ENCODE data around the gene FCRL5. TPM values are rescaled to one million over a fixed set of nuclear protein-coding genes. Genes with fewer than 3 reads are reported as not detected.

The FCRL5 gene
- polyA plus RNA-seq, 2 of the 4 experiments (the other 2 are of a cell fraction): not detected

DNA sequence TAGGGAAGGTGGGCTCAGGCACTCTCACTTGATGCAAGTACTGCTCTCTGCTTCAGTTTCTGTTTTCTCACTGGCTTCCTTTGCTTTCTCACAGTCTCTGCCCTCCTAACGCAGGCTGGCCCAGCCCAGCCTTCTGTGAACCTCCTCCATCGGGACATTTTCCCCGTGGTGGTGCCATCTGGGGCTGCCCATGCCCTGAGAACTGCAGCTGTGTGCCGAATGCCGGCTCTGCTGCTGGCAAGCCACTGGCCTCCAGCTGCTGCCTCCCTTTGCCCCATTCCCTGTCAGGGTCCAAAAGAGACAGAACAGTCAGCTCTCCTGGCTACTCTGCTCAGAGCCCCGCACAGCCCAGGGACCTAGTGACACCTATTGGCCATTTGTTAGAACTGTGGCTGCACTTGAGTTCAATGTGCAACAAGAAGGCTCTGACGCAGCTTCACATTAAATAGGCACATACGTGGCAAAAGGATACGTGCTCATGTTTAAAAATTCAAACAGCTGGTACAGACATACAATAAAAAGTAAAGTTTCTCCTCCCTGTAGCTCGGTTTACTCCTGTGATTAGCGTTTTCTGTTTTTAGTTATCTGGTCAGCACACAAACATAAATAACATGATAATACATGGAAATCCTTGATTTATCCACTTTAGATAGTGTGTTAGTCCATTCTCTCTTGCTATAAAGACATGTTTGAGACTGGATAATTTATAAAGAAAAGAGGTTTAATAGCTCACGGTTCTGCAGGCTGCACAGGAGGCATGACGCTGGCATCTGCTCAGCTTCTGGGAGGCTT is 46.6 kb downstream of the FCRL5 start (continued):
- TF ChIP-seq, protein P1, sequence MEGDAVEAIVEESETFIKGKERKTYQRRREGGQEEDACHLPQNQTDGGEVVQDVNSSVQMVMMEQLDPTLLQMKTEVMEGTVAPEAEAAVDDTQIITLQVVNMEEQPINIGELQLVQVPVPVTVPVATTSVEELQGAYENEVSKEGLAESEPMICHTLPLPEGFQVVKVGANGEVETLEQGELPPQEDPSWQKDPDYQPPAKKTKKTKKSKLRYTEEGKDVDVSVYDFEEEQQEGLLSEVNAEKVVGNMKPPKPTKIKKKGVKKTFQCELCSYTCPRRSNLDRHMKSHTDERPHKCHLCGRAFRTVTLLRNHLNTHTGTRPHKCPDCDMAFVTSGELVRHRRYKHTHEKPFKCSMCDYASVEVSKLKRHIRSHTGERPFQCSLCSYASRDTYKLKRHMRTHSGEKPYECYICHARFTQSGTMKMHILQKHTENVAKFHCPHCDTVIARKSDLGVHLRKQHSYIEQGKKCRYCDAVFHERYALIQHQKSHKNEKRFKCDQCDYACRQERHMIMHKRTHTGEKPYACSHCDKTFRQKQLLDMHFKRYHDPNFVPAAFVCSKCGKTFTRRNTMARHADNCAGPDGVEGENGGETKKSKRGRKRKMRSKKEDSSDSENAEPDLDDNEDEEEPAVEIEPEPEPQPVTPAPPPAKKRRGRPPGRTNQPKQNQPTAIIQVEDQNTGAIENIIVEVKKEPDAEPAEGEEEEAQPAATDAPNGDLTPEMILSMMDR (IDR thresholded peaks at IDR 0.05): peak; percentile 64

DNA sequence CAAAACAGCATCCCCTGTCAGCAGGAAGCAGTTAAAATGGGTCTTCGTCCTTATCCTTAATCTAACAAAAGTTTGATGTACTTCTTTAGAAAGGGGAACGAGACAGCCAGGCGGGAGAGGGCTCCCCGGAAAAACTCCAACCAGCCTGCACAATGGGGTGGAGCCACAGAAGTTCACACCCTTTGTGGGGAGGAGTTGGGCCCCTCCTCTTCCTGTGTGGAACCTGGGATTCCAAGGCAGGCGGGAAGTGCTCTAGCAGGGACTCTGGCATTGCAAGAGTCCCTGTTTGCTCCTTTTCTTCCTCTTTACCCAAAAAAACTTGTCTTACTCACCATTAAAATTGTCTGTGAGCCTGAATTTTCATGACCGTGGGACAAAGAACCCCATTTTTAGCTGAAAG is 47.7 kb downstream of the FCRL5 start:
- TF ChIP-seq RCOR1 (IDR thresholded peaks at IDR 0.05; ENCODE audit: low read depth, low read length): no peak
- no peak for TF ChIP-seq HOXB5 (CRISPR knock-in tag; IDR thresholded peaks at IDR 0.05)
- TF ChIP-seq EHF (CRISPR knock-in tag; IDR thresholded peaks at IDR 0.05): no peak
- no peak for TF ChIP-seq RARB (CRISPR knock-in tag; IDR thresholded peaks at IDR 0.05)
- no peak for TF ChIP-seq KDM1A (IDR thresholded peaks at IDR 0.05; ENCODE audit: low read depth)
- TF ChIP-seq POLR2AphosphoS2 (conservative IDR thresholded peaks at IDR 0.05; ENCODE audit: low read length): no peak
- TF ChIP-seq JUNB (IDR thresholded peaks at IDR 0.05): no peak
- TF ChIP-seq MYC (IDR thresholded peaks at IDR 0.05; ENCODE audit: borderline replicate concordance, low read length): no peak
- TF ChIP-seq ZFP36 (IDR thresholded peaks at IDR 0.05; ENCODE audit: borderline replicate concordance, partially characterized antibody): no peak
- TF ChIP-seq, protein P2, sequence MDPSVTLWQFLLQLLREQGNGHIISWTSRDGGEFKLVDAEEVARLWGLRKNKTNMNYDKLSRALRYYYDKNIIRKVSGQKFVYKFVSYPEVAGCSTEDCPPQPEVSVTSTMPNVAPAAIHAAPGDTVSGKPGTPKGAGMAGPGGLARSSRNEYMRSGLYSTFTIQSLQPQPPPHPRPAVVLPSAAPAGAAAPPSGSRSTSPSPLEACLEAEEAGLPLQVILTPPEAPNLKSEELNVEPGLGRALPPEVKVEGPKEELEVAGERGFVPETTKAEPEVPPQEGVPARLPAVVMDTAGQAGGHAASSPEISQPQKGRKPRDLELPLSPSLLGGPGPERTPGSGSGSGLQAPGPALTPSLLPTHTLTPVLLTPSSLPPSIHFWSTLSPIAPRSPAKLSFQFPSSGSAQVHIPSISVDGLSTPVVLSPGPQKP (IDR thresholded peaks at IDR 0.05; ENCODE audit: low read depth, low read length): no peak
- no peak for TF ChIP-seq CBX2 (IDR thresholded peaks at IDR 0.05; ENCODE audit: borderline replicate concordance, low read depth)
- DNase-seq (ENCODE audit: low read depth in 1 of 2, low spot score in 1 of 2) (no peak), ATAC-seq (peak in 1 of 2 experiments; percentile 47; a peak in 1 of 6 replicates), FAIRE-seq (no peak)
- POLR2A ChIA-PET: no interaction called here
- Histone ChIP-seq H3K4me1 (no peaks in the 10 kb centered on the region), H3K27ac (no peak overlapping the region), H3K4me3 (no peak overlapping the region), H3K4me2 (no peak overlapping the region), H3K9me3 (no peaks in the 10 kb centered on the region)
- CTCF ChIA-PET: interaction anchor here (0.6 to 2.2 kb wide), 8 partner anchors 9 to 617 kb away, joined by 3 to 9 read pairs (median 3); no protein-coding TSS in a partner anchor
- 58% methylated on average over 6 of the region's 6 CpGs for WGBS (ENCODE audit: missing lambda C conversion rate)

DNA sequence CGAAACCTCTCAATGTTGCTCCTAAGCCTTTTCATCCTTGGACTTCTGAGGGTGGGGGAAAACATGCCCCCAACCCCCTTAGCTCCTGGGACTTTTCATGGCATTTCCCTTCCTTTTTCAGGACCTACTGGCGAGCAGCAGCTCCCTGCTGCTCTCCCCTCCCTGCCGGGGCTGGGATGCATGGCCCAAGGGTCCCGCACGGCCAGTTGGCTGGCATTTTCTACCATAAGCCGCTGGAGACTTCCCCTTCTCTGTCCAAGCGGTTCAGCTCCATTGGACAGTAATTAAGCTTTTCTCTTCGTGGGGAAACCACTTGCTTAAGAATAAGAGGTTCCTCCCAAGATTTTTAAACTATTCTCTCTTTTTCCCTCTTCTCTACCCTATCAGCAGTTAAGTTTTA is 52.8 kb downstream of the FCRL5 start:
- DNase-seq (ENCODE audit: low read depth in 1 of 2, low spot score in 1 of 2): no peak

More for the DNA sequence above, 52.8 kb downstream of the FCRL5 start:
- Histone ChIP-seq H3K4me1 (no peaks in the 10 kb centered on the region), H3K4me3 (no peak overlapping the region), H3K9me3 (no peaks in the 10 kb centered on the region), H3K27ac (no peak overlapping the region), H3K4me2 (no peak overlapping the region)
- ATAC-seq (no peak), FAIRE-seq (no peak)
- CTCF ChIA-PET: interaction anchor here (1.1 to 1.8 kb wide), 4 partner anchors 9 to 307 kb away, joined by 3 to 7 read pairs (median 4); no protein-coding TSS in a partner anchor
- POLR2A ChIA-PET: no interaction called here
- WGBS (ENCODE audit: missing lambda C conversion rate): 29% methylated on average over 8 of the region's 8 CpGs
- TF ChIP-seq RCOR1 (IDR thresholded peaks at IDR 0.05; ENCODE audit: low read depth, low read length) (no peak), PHF8 (IDR thresholded peaks at IDR 0.05; ENCODE audit: borderline replicate concordance, low read depth) (no peak), HOXB13 (CRISPR knock-in tag; IDR thresholded peaks at IDR 0.05; ENCODE audit: low read depth) (no peak), POLR2A (IDR thresholded peaks at IDR 0.05; ENCODE audit: low read length) (no peak), HOXA7 (CRISPR knock-in tag; IDR thresholded peaks at IDR 0.05) (no peak), CHD4 (IDR thresholded peaks at IDR 0.05; ENCODE audit: borderline replicate concordance) (no peak), EHMT2 (IDR thresholded peaks at IDR 0.05; ENCODE audit: low read depth) (no peak), MYC (IDR thresholded peaks at IDR 0.05; ENCODE audit: borderline replicate concordance, low read length) (no peak), POLR2AphosphoS2 (conservative IDR thresholded peaks at IDR 0.05; ENCODE audit: low read length) (no peak), ESRRA (IDR thresholded peaks at IDR 0.05; ENCODE audit: borderline replicate concordance, low read length) (no peak), ZNF302 (CRISPR knock-in tag; IDR thresholded peaks at IDR 0.05) (no peak)
- TF ChIP-seq, protein P3, sequence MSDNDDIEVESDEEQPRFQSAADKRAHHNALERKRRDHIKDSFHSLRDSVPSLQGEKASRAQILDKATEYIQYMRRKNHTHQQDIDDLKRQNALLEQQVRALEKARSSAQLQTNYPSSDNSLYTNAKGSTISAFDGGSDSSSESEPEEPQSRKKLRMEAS (IDR thresholded peaks at IDR 0.05): no peak
- TF ChIP-seq, protein P4, sequence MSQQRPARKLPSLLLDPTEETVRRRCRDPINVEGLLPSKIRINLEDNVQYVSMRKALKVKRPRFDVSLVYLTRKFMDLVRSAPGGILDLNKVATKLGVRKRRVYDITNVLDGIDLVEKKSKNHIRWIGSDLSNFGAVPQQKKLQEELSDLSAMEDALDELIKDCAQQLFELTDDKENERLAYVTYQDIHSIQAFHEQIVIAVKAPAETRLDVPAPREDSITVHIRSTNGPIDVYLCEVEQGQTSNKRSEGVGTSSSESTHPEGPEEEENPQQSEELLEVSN (IDR thresholded peaks at IDR 0.05; ENCODE audit: borderline replicate concordance, low read depth): no peak
- TF ChIP-seq, protein P5, sequence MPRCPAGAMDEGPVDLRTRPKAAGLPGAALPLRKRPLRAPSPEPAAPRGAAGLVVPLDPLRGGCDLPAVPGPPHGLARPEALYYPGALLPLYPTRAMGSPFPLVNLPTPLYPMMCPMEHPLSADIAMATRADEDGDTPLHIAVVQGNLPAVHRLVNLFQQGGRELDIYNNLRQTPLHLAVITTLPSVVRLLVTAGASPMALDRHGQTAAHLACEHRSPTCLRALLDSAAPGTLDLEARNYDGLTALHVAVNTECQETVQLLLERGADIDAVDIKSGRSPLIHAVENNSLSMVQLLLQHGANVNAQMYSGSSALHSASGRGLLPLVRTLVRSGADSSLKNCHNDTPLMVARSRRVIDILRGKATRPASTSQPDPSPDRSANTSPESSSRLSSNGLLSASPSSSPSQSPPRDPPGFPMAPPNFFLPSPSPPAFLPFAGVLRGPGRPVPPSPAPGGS (IDR thresholded peaks at IDR 0.05): no peak
- TF ChIP-seq, protein P2 (IDR thresholded peaks at IDR 0.05; ENCODE audit: low read depth, low read length): no peak
- TF ChIP-seq, protein P6, sequence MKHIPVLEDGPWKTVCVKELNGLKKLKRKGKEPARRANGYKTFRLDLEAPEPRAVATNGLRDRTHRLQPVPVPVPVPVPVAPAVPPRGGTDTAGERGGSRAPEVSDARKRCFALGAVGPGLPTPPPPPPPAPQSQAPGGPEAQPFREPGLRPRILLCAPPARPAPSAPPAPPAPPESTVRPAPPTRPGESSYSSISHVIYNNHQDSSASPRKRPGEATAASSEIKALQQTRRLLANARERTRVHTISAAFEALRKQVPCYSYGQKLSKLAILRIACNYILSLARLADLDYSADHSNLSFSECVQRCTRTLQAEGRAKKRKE (CRISPR knock-in tag; IDR thresholded peaks at IDR 0.05; ENCODE audit: low read depth): no peak
